T-helper 9 cell (primary cell): ENCODE results near the gene SPOCK3.
"Not testable (repeated sequence)": the region's sequence is repeated elsewhere in the genome, so short reads cannot be mapped to it uniquely, and the experiment has no call there.

Experiments used
- DNase-seq: peaks from one replicate; pipeline ENCODE4 v3.0.0-alpha.2; 2020

SPOCK3 gene

DNA sequence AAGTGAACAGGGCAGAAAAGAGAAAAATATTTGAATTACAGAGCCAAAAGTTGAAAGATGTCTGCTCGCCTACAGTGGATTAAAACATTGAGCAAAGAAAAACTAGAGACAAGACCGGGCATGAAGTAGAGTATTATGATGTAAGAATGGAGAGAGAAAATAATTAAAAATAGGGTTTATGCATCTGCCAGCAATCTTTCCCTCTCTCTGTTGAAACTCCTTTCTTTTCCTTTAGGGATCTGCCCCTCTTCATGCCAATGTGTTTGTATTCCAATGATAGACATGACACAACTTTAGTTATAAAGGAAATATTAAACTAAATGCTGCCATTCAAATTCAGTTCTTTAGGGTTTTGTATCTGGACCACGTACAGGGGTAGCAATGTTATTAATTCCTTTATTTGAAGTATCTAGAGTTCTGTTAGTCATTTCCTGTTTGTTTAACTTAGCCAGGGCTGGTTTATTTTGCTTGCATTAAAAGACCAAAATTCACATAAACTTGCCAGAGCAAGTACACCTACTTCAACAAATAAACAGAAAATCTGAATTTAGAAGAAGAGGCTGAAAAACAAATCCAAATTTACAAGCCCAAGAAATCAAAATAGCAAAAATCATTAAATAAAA, 202.6 kb downstream of the SPOCK3 start:
- no peak for DNase-seq

DNA sequence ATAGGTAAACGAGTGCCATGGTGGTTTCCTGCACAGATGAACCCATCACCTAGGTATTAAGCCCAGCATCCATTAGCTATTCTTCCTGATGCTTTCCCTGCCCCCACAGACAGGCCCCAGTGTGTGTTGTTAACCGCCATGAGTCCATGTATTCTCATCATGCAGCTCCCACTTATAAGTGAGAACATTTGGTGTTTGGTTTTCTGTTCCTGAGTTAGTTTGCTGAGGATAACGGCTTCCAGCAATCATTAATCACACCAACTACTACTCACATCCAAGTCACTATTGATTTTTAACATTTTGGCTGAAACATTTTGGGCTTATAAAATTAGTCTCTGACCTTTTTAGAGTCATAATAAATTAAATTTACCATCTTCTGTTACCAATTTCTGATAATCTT, 205.3 kb downstream of the SPOCK3 start:
- DNase-seq, result no peak

DNA sequence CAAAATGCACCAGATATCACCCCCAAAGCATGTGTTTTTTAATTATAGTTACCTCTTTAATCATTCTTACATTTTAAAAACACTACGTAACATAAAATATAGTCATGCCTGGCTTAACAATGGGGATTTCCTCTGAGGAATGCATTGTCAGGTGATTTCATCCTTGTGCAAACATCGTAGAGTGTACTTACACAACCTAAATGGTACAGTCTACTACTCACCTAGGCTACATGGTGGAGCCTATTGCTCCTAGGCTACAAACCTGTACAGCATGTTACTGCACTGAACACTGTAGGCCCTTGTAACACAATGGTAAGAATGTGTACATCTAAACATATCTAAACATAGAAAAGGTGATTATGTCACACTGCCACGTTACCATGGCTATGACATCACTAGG, 208.6 kb downstream of the SPOCK3 start:
- no peak for DNase-seq

DNA sequence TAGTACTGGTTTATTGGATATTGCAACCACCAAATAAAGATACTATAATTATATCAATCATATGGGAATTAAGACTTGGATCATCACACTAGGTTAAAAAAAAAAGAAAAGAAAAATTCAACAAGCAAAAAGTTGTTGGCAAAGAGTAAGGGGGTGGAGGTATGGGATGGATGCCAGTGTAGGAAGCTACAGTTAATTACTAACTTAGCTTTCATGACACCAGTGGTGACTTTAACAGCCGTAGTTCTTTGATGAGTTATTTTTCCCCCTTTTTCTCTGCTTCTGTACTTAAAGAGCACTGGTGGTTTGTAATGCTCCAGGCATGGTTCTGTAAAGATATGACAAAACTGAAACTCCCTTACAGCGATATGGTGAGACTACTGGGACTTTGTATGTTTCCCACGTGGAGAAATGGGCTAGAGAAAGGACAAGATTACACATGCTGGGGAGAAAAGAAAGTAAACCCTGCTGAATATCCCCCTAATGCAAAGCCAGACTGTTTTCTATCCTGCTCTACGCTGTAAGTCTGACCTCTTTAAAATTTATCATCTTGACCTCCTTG, 210.8 kb downstream of the SPOCK3 start:
- DNase-seq, result no peak

DNA sequence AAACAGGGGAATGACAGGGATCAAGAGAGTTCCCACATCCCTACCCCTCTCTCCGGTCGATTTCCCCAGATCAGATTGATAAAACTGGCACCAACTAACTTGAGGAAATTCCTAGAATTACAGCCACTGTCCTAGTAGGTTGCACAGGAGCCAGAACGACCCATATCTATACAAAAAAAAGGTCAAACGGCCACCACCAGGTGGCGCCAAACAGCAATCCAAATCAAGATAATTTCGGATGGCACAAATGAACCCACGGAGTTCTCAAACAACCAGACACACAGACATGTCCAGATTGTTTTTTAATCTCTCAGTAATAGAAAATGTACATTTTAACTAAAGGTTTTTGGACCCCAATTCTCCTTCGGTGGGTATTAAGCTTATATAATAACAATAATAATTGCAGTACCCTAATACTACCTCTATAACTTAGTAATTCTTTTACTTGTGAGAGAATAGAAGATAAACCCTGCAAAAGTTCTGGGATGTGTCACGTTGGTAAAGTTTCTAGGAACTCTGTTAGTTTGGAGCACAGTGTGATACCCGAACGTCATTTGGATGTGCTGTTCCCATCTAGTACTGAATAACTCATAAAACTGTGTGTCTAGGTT, 212.6 kb downstream of the SPOCK3 start:
- peak; percentile 39 for DNase-seq

DNA sequence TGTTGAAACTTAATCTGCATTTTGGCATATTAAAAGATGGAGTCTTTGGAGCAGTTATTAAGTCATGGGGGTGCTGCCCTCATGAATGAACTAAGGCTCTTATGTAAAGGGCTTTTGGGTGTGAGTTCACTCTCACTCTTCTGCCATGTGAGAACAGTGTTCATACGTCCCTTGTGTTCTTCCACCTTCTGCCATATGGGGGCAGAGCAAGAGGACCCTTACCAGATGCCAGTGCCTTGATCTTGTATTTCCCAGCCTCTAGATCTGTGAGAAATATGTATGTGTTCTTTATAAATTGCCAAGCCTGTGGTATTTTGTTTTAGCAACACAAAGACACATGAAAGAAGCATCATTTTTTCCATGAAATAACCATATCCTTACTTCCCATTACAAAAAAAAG, 213.9 kb downstream of the SPOCK3 start:
- DNase-seq, result no peak

DNA sequence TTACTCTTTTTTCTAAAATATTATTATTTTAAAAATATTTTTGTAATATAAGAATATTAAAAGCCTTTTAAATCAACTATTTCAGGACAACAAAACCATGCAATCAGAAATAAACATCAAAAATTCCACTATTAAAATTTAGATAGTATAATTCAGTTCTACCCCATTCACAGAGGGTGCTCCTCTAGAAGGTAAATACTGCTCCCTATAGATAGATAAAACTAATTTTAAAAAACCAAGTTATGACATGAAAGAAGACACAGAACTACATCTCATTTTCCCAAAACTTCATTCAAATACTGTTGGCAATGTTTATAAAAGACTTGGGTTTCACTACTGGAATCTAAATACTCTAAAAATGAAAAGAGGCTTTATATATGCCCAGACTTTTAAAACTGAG, 219.3 kb downstream of the SPOCK3 start:
- DNase-seq, result no peak

DNA sequence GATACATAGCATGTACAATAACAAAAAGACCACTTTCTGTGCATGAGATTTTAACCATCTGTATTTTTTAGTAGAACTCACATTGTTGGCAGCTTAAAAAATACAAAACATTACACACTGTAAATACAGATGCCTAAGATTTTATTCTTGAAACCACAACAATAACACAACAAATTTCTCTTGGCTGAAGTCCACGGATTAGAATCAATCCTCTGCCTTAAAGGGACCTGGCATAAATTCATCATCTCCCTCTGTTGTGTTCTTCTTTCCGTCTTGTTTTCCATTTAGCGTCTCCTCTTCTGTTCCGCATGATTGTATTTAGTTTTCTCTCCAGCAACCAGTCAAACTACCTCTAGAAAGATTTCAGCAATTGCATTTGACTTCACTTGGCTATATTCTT, 231.0 kb downstream of the SPOCK3 start:
- no peak for DNase-seq

DNA sequence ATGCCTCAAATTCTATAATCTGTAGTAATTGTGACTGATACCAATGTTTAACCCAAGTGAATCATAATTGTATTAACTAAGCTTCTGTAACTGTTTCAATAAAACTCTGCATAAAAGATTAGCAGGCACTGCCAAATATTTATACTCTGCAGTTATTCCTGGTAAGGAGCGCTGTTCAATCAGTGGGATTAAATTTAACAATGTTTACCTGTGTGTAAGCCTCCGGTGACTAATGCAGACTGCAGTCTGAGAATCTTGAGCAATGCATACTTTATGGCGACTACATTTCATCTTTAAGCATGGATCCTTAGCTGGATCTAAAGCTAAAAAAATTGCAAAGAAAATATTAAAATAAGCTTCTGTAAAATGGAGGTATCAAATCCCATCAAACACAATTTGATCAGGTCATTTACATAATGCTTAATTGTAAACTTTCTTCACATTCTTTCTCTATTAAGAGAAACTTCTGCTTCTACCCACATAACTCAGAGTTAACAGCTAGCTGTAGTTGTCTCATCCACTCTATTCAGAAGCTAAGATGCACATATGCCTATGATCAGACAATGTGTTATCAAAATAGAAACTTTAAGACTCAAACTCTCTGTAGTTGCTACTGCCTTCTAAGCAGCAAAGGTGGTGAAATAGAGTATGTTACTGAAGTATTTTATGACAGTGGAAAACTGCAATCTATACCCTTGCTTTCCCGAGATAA, 234.0 kb downstream of the SPOCK3 start:
- no peak for DNase-seq

DNA sequence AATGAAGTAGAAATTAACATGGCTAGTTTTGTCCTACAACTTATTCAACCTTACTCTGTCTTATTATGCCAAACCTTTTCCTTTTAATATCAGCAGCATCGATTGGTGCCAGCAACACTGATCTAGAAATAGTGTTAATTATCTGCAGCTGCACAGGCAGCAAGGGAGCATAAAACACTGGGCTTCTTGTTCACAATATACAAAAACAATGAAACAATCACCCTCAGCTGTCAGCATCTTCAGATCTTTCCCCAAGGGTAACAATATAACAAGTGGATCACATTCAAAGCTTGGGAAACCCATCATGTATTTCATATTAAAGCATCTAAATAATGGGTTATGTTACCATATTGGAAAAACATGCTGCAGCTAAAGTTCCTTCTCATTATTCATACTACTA, 238.1 kb downstream of the SPOCK3 start:
- no peak for DNase-seq

DNA sequence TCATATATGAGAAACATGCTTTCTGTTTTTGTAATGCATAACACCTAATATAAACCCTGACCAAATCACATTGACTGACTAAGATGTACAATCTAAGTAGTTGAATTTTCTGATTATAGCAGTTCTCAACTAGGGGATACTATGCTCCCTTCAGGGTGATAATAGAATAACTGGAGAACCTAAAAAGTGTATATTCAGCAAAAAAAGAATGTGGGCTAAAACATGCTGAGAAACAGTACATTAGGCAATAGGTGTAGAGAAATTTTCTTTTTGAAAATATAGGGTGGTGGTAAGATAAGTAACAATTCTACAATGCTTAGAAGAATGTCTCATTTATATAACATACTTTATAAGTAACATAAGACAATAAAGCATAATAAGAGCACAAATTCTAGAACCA, 239.6 kb downstream of the SPOCK3 start:
- no peak for DNase-seq

DNA sequence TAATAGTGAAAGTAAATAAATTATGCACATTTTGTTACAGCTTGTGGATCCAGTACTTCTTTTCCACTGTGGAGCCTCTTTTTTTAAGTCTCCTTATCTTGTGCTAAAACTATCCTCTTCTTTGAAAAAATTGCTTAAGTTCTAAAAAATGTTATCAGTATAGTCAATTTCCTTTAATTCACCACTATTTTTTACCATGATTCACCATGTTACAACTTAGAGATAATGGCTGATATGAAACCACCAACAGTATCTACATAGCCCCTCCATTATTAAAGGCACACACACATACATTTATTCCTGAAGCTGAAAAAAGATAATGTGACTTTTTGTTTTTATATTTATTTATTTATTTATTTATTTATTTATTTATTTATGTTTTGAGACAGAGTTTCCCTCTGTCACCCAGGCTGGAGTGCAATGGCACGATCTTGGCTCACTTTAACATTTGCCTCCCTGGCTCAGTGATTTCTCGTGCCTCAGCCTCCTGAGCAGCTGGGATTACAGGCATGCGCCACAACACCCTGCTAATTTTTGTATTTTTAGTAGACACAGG, 243.2 kb downstream of the SPOCK3 start:
- DNase-seq, result no peak

DNA sequence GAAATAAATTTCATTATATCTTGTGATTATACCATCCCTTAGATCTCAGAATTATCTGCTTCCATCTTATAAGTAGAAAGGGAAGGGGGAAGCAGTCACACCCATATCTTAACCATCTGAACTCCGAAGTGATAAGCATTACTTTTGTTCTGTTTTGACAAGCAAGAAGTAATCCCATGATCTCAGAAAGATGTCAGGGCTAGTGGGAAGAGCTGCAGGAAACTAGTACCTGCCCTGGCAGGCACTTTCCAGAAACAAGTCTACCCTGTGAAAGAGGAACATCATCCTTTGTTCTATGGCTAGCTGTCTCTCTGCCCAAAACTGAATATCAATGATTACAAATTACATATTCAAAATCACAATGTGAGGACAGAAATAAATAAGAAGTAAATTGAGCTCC, 244.4 kb downstream of the SPOCK3 start:
- DNase-seq, result no peak

DNA sequence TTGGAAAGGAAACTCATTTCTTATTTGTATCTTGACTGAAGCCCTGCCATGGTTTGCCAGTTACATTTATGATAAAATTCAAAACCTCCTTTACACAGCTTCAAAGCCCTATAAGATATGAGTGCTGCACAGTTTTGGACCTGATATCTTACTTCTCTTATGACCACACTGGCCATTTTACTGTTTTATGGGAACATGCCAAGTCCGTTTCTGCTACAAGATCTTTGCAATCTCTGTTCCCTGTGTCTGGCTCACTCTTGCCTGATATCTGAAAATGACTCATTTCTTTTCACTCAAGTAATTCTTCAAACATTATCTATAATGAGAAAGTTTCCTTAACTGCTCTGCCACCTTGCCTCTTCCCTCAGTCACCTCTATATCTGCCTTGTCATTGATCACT, 247.3 kb downstream of the SPOCK3 start:
- no peak for DNase-seq

DNA sequence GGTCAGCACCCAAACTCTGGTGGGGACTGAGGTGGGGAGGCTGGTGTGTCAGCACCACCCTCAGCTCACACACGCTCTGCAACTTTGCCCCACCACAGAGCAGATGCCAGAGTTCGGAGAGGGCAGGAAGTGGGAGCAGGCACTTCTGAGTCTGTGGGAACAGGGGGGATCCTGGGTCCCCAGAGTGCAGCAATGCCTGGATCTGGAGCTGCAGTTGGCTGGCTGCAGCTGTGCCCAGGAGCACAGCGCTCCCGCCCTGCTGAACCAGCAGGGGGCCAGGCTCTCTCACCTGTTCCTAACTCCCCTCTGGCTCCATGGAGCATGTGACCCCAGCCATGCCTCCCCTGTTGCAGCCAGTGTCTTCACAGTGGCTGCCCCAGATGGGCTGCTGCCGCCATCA, 252.4 kb downstream of the SPOCK3 start:
- no peak for DNase-seq

DNA sequence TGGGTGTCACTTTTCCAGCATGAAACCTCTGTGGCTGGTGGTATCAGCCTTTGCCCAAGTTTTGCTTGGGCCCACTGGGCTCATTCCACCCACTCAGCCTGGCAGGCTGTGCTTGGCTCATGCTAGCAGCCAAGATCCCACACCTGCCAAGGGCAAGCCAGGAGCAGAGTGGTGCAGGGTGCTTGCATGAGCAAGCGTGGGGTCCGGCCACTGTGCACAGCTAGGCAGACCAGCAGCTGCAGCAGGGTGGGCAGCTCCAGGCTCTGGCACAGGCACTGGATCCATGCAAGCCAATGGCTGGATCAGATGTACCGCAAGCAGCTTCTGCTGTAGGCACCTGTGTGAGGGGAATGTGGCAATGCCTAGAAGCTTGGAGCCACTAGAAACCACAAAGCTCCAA, 253.9 kb downstream of the SPOCK3 start:
- DNase-seq, result no peak

DNA sequence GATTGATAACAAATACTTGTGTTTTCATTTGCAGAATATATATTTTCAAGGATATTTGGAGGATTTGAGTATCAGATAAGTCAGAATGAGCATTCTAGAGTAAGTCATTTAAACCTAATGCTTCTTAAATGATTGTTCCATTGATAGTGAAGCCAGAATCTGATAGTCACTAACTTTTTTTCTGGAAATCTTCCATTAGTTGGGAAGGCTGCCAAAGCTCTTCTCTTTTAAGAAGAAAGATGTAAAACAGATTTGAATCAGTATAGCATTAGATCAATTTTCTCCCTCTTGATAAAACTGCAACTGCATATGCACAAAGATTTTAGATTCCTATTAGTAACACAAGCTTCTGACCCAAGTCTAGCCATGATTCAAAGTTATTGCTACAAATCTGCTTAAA, 256.7 kb downstream of the SPOCK3 start:
- DNase-seq, result no peak

DNA sequence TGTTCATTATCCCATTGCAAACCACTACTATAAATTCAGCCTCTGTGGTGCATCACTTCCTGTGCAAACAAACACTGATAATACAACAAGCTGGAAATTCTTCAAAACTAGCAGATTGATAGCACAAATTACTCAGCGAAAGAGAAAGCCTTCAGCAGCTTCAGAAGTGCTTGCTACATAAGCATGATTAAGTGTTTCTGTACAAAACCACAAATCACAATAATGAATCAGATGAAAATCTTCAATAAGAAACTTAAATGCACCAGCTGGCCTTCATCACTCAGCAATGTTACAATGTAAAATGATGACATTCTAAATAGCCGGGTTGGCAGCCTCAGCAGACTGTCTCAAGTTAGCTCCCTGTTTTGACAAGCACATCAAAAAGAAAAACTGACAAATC, 262.2 kb downstream of the SPOCK3 start:
- DNase-seq, result no peak

DNA sequence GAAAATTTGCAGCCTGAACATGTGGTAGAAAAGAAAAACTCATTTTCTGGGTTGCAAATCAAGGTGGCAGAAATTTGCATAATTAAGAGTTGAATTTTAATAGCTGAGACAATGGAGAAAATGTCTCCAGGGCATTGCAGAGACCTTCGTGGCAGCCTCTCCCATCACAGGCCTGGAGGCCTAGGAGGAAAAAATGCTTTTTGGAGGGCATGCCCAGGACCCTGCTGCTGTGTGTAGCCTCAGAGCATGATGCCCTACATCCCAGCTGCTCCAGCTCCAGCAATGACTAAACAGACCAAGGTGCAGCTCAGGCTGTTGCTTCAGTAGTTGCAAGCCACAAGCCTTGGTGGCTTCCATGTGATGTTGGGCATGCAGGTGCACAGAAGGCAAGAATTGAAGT, 266.1 kb downstream of the SPOCK3 start:
- not testable (repeated sequence) for DNase-seq

DNA sequence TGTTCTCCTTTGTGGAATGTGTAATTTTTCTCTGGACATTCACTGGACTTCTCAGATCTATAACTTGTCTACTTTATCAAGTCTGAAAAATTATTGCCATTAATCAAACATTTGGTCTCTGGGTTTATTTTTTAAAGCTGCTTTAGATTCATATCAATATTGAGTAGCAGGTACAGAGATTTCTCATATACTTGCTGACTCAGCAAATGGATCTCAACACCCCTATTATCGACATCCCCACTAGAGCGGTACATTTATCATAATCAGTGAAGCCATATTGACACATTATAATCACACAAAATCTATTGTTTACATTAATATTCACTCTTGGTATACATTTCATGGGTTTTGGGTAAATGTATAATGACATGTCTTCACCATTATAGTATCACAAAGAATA, 268.7 kb downstream of the SPOCK3 start:
- no peak for DNase-seq

DNA sequence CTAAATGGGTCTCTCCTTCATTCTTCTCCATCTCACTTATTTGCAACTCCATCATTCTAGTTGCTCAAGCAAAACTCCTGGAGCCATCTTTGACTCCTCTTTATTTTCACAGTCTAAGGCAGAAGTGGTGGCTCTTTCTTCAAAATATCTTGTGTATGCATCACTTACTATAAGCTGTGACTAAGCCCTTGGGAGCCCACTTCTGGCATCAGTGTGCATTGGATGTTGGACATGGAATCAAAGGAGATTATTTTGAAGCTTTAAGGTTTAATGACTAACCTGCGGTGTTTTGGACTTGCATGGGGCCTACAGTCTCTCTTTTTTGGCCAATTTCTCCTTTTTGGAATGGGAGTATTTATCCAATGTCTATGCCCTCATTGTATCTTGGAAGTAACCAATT, 276.8 kb downstream of the SPOCK3 start:
- no peak for DNase-seq

DNA sequence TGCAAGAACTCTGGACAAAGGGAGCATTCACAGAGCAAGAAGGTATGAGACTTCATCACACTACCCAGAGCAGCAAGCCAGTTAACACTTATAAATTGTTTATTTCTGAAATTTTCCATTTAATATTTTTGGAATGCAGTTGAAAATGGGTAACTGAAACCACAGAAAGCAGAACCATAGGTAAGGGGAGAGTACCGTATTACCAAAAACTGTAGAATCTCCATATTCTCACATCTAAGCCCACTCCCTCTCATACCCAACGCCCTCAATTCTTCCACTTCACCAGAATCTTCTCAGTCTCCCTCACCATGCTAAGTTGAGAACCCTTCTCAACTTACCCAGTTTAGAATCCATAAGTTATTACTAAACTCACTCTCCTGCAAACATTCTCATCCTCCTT, 277.8 kb downstream of the SPOCK3 start:
- DNase-seq, result no peak

DNA sequence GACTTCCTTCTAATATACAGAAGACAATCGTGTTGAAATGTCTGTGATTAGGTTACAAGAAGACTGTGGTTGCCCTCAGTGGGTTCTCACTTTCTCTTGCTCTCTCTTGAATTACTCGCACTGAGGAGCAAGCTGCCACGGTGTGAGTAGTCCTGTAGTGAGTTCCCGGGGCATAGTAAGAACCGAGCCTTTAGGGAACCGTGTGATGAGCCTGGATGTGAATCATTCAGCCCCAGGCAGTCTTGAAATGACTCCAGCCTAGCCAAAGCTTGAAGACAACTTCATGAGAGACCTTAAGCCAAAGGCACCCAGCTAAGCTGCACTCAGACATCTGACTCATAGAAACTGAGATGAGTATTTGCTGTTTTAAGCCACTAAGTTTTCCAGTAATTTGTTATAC, 292.7 kb downstream of the SPOCK3 start:
- DNase-seq, result no peak

DNA sequence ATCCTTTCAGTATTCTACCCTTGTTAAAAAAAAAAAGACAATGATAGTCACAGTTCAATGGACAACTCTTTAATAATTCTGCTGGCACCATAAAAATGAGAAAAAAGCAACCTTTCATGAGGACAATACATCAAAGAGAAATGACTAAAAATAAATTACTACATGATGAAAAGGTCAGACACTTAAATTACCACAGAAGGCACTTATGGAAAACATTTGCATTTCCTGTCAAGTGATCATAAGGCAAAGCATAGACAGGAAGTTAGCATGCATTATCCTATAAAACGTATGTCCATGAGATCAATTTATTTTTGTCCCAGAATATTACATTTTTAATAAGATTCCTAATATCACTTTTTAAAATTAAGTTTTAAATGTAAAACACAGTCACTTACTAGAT, 303.8 kb downstream of the SPOCK3 start:
- no peak for DNase-seq
